Activated T-cell treated with anti-CD3 and anti-CD28 coated beads for 48 hours (primary cell): ENCODE results near the gene DTNBP1.

Experiments used
- DNase-seq: peaks from one replicate; pipeline ENCODE4 v3.0.0-alpha.2; 2020; ENCODE audit warnings: low read depth

The DTNBP1 gene

DNA sequence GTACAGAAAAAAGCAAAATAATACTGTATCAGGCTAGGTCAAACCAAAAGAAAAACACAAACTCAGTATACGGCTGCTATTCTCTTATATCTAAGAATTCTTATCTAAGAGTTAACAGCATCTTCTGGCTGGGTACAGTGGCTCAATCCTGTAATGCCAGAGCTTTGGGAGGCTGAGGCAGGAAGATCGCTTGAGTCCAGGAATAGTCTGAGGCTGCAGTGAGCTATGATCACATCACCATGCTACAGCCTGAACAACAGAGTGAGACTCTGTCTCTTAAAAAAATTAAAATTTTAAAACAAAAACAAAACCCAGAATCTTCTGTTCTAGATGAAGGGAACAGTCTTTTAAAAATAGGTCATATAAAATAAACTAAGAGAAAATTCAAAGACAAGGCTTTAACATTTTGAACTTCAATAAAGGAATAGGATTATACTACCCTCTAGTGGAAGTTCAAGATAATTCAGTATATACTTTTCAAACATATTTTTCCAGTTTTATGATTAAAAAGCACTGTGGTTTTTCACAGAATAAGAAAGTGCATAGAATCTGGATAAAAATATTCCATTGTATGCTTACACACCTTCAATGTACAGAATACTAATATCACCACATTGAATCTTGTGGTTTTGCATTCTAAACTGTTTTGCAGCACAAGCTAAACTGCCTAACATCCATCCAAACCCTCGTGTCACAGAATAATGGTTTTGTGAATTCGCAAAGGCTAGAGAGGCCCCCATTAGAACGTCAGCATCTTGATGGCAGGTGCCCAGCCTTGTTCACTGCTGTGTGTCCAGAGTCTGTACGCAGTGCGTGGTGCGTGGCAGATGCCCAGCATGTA lies 39.3 kb downstream of the DTNBP1 start:
- no peak for DNase-seq

DNA sequence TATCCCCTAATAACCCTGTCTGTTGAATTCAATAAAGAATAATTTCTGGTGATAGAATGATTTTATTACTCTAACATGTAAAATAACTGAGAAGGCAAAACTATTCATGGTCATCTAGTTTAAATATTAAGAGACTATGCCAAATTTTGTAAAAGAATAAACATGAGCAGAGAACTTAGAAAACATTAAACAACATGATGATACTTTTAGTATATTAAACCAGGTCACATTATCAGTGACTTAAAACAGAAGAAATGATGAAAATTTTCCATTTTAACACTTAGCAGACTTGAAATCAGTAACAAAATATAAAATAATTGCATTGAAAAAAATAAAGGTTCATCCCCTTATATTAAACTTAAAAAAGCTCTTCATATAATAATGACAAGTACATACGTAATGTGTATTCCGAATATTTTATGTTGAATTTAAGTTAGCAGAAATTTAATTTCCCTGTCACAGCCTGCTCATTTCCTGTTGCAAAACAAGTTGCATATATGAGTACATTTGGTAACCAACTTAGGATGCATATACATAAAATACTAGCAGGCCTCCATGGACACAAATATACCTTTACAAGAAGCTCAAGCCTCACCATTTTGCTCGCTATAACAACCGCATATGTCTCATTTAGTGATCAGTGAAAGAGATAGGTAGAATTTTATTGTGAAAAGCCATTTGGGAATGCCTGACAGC lies 40.6 kb downstream of the DTNBP1 start:
- no peak for DNase-seq

DNA sequence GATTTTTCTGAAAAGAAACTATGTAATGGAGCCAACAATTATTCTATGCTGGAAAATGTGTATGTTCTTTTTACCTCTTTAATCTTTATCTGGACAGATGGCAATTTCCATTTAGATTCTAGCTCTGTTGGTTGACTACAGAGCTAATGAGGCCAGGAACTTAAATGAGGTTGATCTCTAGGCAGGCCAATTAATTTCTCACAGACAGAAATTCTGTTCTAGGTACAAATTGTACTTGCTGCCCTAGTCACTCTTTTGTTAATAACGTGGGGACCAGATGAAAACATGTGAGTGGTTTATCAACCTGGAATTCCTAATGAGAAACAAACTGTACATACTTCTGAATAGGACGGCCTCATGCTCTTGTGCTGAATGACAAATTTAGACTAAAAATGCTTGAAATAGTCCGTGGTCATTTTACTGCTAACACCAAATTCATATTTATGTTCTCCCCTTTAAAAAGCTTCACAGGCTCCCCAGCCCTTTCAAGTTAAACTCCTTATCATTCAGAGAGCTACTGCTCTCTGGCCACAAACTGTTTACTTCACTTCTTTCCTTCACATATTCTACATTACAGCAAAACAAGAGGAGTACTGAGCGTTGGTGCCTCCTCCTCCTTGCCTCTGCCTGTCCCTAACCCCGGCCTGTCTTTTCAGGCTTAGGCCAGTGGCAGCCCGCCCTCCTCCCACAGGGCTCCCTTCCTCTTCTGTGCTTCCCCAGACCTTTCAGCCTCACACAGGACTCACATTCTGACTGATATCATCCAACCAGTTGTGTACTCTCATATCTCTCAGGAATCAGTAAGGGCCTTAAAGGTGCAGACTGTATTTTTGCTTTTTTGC lies 41.4 kb downstream of the DTNBP1 start:
- DNase-seq: no peak

DNA sequence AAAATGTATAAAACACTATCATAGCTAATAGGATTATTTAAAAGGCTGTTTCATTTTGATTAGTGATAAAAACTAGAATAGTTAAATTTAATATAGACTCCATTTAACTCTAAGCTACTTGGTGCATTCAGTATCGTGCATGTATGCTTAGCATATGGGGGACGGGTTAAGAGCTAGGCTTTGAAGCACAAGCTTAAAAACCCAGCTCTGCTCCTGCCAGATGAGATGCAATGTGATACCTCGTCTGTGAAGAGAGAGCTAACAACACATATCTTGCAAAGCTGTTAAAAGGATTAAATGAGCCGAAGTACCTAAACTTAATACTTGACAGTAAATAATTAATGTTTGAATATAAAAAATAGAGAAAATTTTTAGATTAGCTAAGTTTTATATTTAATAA lies 42.2 kb downstream of the DTNBP1 start:
- DNase-seq: no peak

DNA sequence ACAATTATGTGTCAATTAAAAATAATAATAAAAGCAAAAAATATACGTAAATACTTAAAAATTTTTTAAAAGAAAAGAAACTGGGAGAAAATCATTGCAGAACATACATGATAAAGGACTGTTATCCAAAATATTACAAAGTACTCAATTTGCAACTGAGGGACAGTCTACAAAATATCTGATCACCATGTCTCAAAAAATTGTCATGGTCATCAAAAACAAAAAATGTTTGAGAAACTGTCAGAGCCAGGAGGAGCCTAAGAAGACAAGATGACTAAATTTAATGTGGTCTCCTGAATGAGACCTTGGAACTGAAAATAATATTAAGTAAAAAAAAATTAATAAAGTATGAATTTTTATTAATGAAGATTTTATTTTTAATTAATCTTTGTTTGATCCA lies 43.5 kb downstream of the DTNBP1 start:
- no peak for DNase-seq

DNA sequence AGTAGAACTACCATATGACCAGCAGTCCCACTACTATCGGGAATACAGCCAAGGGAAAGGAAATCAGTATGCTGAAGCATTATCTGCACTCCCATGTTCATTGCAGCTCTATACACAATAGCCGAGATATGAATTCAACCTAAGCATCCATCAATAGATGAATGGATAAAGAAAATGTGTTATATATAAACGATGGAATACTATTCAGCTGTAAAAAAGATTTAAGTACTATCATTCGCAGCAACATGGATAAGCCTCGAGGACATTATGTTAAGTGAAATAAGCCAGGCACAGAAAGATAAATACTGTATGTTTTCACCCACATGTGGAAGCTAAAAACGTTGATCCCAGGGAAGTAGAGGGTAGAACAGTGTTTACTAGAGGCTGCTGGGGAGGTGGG lies 44.1 kb downstream of the DTNBP1 start:
- no peak for DNase-seq

DNA sequence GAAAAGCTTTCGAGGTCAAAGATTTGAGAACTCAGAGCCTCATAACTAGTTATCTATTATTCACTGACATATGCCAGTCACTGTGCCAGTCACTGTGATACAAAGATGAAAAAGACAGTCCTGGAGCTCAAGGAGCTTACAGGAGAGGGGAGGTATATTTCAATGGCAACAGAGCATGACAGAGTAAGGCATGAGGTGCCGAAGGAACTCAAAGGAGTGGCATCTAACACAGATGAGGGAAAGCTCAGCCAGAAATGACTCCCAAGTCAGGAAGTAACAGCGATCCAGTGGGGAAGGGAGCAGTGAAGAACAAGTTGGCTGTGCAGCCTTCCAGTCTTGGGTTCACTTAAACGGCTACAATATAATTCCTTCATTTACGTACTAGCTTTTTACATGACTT lies 46.6 kb downstream of the DTNBP1 start:
- no peak for DNase-seq

DNA sequence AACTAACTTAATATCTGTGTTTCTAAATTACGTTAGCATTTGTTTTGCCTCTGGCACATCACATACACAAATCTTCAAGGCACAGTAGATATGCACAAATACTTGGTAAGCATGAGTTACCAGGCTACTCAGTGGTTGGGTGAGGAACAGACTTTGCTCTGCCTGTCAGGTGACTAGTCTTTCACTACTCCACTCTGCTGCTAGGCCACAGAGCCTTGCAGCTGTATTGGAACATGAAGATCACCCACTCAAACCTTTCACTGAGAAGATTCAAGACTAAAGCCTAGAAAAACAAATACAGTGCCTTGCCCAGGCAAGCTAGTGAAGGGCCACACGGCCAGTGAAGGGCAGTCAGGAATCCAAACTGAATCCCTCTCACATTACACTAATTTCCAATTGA lies 47.0 kb downstream of the DTNBP1 start:
- no peak for DNase-seq

DNA sequence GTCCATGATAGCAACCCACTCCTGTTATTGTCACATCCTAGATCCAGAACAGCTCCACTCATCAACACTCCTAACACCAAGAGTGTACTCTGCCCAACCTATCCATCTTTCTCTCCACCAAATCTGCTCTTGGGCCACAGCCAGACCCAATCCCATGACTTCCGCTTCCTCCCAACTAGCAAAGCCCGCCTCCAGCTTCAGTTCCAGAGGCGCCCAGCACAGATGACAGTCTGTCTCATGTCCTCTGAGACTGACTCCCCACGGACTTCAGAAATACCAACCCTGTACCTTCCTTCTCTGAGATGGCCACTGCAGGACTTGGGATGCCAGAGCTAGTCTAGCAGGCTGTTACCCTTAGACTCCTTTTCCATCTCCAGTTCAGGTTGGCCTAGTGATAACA lies 48.6 kb downstream of the DTNBP1 start:
- DNase-seq: no peak

DNA sequence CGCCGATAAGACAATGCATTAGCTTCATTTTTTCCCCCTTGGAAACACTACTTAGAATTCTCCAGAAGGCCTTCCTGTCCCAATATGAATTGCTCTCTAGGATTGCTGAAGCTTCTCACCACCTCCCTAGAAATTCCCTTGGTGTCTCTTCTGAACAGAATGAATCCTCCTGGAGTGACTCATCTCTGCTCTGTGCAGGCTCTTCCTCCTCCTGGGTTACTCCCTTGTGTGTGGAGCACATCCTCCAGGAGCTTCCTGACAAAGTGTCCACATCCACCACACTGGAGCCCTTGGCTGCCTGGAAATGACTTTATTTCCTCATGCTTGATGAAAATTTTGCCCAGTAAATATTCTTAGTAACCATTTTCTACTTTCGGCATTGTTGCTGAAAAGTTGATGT lies 54.4 kb downstream of the DTNBP1 start:
- no peak for DNase-seq

DNA sequence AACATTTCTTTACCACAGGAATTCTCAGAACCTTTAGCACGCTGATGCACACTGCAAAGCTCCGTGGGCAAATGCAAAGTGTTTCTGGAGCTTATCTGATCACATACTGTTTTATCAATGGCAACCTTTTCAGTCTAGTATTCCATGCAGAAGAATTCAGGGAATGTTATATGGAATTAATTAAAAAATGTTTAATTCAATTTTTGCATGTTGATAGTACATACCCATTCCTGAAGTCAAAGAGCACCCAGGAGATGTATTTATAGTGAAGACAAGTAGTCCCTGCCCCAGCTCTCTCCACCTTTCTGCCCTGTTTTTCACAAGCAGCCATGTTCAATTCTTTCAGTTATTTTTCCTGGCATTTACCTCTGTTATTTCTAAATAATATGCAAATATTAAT lies 55.2 kb downstream of the DTNBP1 start:
- no peak for DNase-seq

DNA sequence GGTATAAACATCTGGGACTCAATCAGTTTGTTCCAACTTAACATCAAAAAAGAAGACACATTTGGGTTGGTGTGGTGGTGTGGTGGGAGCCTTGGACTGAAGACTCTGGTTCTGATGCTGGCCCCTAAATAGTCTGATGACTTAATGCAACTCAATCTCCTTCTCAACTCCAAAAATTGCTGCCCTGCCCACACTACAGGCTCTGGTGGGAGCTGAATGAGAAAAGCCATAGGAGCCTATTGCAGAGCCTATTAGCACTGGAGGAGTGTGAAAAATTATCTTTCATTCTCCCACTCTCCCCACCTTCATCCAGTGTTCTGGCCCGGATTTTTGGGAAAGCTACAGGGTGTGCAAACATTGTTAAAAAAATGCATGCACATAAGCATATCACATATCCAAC lies 56.5 kb downstream of the DTNBP1 start:
- no peak for DNase-seq

DNA sequence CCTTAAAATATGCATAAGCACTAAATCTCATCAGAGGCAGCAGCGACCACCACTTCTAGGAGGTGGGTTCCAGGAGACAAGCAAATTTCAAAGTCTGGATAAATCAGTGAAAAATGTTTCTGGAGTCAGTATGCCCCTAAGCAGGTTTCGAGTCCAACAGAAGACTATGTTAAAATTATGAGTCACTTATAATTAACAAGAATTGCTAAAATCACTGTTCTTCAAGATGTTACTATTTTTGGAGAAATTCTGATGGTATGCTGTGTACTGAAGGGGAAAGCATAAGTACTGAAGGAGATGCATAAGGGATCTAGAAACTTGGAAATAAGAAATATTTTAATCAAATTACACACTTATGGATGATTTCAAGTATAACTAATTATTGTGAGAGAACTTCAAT lies 58.0 kb downstream of the DTNBP1 start:
- DNase-seq: no peak

DNA sequence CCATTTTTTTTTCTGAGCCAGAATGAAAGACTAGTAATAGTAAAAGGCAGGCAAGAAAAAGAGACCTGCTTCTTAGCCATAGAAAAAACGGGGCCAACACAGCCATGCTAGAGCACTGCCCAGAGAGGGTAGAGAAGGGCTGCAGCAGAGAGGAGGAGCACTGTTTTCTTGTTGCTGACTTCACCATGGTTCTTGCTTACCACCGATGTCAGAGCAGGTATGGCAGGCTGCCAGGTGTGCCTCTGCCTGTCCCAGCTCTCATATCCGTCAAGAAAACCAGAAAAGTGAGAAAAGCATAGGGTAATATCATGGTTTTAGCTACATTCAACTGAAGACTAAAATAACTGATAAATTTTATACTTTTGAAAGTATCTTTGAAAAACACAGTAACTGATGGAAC lies 60.7 kb downstream of the DTNBP1 start:
- no peak for DNase-seq

DNA sequence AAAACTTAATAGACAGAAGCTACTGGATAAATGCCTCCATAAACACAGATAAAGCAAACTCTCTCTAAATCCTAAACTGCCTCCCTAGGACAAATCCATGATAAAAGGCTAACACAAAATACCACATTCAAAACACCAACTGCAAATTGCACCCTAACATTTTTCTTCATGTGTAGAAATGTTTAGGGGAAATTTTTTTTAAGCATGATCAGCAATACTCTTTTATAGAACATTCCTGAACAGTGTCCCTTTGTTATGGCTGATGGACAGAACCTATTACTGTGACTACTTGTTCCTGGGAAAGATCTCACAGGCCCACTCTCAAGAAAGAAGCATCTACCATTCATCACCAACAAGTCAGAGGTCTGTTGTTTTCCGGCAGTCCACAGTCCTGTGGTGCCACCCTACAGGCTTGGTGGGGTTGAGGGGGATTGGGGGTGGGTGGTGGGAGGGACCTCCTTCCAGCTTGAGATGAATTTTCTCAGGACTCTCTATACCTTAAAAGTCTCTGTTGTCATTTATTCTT lies 64.5 kb downstream of the DTNBP1 start:
- no peak for DNase-seq

DNA sequence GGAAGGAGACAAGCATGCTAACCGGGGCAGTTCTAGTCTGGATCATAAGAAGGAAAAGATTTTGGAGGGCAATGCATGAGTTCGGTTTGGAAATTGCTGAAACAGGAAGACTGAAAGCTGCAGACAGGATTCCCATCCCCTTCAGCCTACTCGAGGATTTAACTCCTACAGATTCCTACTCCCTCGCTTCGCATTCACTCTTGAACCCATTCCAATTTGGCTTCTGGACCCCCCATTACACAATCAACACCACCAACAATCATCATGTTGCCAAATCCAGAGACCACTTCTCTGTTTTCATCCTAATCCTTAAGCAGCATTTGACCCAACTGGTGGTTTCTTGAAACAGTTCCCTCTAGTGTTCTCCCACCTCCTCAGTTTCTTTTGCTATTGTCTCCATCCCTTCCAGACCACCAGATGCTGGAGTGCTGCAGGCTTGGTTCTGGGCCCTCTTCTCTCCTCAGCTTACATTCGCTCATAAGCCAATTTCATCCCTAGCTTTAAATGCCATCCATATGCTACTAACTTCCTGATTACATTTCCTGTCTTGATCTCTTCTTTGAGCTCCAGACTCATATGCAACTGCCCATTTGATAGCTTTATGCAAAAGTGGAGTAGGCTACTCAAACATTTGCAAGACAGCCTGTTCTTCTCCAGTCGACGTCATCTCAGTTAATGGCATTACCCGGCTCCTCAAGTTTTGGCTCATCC lies 66.5 kb downstream of the DTNBP1 start:
- DNase-seq: no peak

DNA sequence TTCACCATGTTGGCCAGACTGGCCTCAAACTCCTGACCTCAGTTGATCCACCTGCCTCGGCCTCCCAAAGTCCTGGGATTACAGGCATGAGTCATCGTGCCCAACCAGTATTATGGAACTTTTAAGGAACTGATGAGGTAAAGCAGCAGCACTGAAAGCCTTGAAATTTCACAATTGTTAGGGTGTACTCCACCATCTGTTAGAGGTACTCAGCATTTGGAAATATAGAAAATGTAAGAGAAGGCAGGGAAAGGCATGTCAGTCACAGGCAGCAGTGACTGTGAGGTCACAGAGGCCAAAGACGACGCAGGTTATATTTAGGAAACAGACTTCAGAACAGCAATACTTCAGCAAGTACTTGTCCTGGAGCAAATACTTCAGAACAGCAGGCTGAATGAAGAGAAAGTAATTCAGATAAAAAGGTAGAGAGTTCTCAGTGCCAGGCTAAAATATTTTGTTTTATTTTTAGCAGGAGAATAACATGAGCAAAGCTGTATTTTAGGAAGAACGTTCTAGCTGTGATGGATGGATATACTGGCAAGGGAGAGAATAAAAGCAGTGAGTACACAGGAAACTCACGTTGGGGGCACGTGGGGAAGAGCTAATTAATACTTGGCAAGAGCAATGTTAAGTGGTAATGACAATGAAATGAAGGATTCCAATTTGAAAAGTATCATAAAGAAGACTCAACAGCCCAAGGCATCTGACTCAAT lies 67.2 kb downstream of the DTNBP1 start:
- no peak for DNase-seq

DNA sequence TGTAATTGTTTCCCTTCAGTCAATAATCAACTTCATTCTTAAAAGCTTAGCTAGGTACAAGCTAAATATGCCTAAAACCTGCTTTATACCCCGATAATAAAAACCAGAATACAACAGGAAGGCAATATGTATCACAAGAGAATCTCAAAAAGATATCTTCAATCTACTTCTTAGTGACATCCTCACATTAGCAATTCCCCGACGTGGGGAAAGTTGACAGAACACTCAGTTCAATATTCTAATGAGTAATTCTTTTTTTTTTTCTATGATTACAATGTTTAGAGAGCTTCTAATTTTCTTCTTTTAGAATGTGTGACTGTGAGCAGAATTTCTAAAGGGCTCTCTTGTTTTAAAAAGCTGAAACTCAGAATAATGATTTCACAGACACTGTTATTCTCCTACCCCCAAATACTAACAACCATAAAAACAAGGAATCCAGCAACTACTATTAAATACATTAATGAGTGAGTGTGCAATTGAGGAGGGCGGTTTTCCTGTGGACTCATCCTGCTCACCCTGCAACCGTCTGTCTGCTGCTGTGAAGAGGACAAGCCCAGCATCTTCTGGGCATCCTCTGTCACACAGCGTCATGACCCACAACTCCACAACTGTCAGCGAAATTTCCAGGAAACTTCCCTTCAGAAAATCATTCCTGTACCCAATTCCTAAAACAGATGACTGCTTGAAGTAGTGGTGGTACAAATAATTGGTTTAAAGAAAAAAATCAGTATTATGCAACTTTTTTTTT lies 68.1 kb downstream of the DTNBP1 start:
- no peak for DNase-seq

DNA sequence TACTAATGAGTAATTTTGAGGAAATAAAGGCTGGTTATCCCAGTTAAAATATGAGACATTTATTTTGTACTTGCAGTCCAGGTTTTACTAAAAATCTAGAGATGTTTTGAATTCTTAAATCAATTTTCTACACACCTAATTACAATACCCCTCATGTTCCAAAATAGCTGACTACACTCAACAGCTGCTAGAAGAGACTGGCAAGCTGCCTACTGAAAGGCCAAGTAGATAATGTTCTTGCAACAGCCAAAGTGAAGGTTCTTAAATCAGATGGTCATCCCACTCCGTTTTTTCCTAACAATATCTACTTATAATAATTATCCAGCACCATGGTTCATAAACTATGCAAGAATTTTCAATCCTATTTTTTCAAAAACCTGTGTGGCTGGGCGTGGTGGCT lies 69.0 kb downstream of the DTNBP1 start:
- DNase-seq: no peak

DNA sequence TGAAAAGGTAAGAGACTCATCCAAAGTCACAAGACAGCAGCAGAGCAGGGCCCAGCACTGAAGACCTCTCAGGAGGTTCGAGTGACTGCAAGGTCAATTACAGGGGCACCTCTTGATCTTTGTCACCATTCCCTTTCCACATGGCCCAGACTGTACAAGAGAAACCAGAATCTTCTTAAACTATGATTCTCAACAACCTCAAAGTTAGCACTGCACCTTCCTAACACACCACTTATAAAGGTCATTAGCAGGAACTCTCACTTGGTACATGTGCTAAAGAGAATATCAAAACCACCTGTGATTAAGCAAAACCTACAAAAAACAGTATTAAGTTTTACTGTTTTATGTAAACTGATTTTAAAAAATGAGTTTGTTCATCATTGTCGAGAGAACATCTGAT lies 70.2 kb downstream of the DTNBP1 start:
- DNase-seq: no peak
